HG03159 (cell line): Measurements from ENCODE around the gene KLF11.
"Not testable (repeated sequence)": the region's sequence is repeated elsewhere in the genome, so short reads cannot be mapped to it uniquely, and the experiment has no call there.

Experiments used
- ATAC-seq: cut with Tn5 transposase; IDR thresholded peaks from one replicate; pipeline ENCODE4 v1.9.1; 2021; ENCODE audit warnings: mild to moderate bottlenecking, moderate library complexity; ENCODE audit not compliant: unreplicated experiment

KLF11 gene

DNA sequence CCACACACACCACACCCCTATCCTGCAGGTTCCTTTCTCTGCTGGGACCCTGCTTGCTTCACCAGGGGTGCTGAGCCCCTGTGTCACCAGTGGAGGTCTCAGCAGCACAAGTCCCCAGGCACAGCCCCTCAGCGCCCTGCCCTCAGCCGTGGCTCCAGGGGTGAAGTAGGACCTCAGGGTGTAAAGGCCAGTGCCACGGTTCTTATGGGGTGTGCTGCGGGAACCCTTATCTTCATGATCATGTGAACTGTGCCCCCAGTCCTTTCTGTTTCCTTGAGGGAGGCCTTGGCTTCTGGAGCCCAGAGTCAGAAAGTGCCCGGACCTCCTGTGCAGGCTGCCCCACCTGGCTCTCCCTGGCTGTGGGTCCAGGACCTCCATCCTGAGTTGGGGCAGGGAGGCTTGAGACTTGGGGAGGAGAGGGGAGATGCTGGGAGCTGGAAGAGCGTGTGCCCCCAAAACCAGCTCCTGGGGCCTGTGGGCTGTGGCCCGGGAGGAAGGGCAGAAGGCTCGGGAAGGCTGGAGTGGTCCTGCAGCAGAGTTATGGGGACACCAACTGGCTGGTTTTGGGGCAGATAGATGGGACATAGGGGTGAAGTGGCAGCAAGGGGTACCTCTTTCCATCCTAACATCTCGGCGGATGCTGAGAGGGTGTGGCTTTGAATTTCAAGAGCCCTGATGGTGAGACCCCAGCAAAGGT lies 20.2 kb upstream of the KLF11 start:
- ATAC-seq: no peak

DNA sequence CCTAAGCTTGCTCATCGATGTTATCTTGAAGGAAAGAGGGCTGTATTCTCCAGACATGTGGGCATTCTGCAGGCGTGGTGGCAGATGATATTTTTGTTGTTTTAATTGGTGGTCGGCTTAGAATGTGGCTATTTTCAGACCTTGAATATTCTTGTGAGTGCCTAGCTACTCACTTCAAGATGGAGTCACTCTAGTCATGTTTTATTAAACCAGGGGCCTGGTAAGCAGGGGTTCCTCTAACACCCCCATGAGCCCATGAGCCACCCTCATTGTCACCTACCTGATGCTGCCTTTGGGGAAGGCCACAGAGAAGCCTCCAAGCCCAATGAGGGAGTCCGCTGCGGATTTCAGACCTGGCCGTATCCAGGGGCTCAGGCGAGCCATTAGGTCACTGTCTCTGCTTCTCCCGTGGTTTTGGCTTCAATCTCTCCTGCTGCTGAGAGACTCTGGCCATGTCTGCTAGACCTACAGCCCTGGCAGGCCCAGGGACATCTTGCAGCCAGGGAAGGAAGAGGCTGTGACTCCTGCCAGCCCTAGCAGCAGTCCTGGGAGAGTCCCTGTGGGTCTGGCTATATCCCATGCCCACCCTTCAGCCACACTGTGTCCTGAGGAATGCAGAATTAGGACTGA lies 16.3 kb upstream of the KLF11 start:
- ATAC-seq: no peak

DNA sequence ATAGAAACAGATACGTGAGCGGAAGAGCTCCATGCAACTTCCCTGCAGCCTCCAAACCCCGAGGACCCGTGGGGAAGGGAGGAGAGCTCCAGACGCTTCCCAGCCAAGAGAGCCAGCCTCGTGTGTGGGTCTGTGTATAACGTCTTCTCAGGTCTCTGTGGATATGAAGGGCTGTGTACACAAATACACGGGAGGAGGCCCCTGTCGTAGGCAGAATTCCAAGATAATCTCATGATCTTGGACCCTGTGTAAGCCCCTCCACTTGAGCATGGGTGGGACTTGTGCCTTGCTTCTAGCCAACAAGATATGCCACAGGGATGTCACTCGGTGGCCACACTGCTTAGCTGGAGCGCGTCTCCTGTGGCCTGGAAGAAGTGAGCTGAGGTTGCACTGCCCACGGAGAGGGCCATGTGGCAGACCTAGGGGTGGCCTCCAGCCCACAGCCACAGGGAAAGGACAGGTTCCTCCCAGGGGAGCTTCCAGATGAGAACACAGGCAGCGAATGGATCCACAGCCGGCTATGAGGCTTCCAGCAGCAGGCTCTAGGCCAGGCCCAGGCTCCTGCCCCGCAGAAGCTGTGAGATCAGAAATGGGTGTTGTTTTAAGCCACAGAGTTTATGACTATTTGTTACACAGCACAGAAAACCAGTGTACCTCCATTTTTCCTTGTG lies 15.6 kb upstream of the KLF11 start:
- ATAC-seq: no peak

DNA sequence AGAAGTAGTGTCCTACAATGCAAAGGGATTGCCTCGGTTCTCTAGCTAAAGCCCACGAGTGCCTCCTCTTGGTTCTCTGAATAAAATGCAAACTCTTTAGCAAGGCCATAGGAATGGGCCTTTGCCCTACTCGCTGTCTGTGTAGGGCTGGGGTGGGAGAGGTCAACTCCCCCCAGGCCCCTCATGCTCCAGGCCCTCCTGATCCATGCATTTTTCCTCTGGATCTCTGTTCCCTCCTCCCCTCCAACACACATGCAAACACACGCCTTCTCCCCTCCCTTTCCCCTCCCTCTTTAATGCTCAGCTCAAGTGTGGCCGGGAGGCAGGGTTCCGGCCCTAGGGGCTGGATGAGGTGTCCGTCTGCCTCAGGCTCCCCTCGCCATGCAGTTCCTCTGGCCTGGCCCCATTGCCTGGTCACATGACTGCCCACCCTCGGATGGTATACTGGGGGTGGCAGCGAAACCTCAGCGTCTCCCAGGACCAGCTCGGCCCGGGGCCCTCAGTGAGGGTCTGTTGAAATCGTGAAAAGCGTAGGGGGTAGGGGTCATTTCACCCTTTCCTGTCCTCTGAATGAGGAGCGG lies 14.9 kb upstream of the KLF11 start:
- no peak for ATAC-seq

DNA sequence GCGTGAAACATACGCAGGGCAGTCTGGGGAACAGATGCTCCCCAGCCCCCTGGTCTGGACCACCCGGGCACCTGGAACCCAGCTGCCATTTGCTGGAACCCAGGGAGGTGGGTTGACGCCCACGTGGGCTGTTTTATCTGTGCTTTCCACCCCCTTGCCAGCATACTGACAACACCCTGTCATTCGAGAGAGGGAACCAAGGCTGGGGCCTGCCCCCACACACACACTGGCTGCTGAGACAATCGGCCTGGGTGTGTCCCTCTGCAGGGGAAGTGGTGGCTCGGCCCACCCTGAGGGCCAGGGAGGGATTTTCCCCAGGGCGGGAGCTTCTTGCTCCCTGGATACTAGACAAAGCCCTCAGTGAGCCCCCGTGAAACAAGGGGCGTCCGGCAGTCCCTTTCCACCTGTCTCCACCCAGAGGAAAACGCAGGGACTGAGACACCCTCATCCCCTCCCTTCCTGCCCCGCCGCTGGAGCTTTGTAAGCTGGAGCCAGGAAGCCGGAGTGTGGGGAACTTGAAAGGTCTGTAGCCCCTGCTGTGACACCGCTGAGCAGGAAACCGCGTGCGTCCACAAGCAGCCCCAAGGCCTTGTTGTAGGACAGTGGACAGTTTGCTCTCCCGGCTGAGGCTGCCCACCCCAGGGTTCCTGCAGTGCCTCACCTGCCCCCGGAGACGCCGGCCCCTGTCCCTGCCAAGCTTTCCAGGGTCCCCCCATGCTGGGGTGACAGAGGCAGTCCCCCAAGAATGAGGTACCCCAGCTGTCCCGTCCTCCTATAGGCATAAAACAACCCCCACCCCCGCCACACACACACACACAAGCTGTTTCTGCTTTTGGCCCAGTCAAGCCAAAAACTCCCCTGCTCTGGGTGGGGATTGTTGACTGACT lies 14.1 kb upstream of the KLF11 start:
- peak; percentile 76 for ATAC-seq

DNA sequence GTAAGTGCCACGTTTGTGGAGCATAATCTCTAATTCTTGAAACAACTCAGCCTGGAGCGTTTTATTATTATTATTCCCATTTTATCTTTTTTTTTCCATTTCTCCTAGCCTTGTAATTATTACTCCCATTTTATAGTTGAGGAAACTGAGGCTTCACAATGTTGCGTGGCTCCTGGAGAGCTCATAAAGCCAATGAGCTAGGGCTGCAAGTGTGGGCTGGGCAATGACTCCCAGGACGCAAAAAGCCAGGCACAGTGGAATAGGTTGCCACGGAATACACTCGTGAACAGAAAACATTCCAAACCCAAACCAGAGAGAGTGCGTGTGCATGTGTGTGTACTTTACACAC lies 13.5 kb upstream of the KLF11 start:
- ATAC-seq: no peak

DNA sequence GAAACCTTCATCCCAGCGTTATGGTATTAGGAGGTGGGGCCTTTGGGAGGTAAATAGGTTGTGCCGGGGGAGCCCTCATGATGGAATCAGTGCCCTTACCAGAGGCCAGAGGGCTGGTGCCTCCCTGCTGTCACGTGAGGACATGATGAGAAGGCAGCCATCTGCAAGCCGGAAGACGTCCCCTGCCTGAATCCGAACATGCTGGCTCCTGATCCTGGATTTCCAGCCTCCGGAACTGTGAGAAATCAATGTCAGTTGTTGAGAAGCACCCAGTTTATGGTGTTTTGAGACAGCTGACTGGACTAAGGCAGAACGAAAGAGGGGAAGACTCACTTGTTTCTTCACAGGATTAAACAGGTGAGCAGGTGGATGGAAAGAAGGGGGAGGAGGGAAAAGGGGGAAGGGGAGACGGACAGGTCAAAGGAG lies 13.0 kb upstream of the KLF11 start:
- ATAC-seq: no peak

DNA sequence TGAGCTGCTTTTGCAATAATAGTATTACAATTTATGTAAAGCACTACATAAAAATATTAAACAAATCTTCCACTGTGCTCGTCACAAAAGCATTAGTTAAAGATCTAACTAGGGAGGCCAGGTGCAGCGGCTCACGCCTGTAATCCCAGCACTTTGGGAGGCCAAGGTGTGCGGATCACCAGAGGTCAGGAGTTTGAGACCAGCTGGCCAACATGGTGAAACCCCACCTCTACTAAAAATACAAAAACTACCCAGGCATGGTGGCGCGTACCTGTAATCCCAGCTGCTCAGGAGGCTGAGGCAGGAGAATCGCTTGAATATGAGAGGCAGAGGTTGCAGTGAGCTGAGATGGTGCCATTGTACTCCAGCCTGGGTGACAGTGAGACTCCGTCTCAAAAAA lies 12.6 kb upstream of the KLF11 start:
- not testable (repeated sequence) for ATAC-seq

DNA sequence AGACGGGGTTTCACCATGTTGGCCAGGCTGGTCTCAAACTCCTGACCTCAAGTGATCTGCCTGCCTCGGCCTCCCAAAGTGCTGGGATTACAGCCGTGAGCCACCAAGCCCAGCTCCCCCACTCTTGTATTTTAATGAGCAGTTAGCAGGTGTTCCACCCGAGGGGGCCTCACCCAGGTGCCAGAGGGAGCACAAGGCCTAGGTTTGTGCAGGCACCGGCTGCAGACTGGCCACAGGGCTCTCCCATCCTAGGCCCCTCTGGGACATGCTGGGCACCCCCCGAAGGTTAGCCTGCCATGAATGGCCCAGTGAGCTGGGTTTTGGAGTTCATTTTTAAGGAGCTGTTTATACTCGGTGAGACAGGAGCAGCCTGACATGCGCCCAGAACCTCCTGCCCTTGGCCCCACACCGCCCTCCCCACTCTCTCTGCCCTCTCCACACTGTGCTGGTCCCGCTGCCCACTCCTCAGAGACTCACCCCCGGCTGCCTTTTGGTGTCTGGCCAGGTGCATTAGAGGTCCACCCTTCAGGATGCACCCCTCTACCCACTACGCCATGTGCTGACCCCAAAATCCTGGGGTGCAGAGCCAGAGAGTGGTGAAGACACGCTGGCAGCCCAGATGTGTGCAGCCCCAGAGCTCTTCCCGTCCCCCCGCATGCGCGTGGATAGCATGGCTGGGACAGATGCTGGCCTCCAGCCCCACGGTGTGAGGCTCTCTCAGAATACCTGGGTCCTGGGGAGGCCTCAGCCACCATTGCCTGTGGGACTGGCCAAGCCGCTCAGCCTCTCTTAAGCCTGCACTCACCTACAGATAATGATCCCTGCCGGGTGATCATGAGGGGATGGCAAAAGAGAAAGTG lies 11.2 kb upstream of the KLF11 start:
- no peak for ATAC-seq

DNA sequence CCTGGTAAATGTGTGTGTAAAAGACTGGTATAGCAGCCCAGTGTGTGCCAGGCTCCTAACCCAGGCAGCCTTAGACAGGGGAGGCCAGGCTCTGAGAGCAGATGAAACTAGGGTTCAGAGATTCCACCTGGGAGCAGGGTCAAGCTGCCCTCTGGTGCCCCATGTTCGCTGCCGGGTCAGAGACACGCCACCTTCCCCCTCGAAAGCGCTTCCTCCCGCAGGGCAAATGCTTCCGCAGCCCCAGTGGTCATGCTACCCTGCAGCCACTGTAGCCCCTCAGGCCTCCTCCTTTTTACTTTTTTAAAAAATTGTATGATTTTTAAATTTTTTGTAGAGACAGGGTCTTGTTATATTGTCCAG lies 10.6 kb upstream of the KLF11 start:
- no peak for ATAC-seq

DNA sequence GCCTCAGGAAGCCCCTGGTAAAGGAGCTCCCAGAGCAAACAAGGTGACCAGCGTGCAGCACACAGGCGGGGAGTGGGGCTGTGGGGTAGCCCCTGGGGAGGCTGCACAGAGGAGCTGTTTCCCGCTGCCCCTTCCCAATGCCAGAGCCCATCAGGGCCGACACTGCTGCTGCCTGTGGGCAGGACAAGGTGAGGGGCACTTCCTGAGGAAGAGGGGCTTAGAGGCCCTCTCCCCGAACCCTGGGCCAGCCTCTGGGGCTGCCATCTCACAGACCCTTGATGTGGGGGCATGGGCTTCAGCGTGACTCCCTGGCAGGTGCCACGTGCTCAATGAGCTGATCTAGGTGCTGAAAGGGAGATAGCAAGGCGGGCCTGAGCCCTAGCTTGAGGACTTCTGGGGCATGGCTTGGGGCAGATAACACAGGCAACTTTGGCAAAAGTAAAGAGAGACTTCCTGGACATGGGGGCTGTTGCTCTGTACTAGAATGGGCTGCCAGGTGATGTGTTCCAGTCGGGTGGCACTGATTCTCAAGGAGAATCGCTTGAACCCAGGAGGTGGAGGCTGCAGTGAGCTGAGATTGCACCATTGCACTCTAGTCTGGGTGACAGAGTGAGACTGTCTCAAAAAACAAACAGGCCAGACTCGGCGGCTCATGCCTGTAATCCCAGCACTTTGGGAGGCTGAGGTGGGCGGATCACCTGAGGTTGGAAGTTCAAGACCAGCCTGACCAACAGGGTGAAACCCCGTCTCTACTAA lies 9.9 kb upstream of the KLF11 start:
- ATAC-seq: no peak

DNA sequence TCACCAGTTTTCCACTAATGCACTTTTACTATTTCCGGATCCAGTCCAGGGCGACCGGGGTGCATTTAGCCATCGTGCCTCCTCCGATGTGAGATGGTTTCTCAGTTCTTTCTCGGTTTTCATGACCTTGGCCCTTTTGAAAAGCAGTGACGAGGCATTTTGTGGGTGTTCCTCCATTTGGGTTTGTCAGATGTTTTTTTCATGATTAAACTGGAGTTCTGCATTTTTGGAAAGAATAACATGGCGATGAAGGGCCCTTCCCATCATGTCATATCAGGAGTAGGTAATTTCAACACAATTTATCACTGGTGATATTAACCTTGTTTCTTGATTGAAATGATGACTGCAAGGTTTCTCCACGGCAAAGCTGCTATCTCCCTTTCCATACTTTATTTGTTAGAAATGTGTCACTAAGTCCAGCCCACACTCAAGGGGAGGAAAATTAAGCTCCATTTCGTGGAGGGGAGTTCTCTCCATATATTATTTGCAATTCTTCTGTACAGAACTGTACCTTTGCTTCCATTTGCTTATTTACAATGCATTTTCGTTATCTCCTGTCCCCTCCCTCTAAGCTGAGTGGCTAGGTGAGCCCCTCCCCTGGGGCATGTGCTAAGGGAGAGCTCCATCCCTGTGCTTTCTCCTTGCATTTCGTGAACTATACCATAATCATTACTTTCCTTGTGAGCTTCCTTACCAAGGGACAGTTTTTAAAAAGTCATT lies 8.9 kb upstream of the KLF11 start:
- no peak for ATAC-seq

DNA sequence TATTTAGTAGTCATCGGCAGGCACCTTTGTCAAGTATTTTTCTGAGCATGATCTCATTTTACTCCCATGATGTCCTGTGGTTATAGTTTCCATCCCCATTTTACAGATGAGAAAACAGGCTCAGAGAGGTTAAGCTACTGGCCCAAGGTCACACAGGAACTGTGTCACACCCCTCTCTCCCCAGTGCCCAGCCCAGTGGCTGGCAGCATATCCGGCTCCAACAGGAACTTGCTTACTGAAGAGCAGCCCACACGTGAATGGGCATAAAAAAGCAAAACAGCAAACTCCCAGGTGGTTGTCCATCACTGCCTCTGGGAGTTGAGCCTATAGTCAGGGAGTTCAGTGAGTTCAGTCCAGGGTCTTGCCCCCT lies 8.3 kb upstream of the KLF11 start:
- ATAC-seq: no peak

DNA sequence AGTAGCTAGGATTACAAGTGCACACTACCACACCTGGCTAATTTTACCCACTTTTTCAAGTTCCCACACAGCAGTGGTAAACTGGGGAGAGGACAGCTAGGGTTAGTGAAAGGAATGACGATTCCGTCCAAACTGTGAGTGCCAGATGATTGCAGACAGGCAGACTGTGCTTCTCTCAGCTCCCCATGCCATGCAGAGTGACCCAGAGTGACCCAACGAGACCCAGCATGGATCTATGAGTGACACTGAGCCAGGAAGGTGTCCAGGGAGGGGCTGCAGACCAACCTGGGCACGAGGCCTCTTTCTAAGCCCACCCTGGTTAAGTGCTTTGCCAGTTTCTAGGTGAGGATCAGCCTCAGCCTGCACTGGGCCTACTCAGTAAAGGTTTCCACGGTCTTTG lies 7.7 kb upstream of the KLF11 start:
- no peak for ATAC-seq

DNA sequence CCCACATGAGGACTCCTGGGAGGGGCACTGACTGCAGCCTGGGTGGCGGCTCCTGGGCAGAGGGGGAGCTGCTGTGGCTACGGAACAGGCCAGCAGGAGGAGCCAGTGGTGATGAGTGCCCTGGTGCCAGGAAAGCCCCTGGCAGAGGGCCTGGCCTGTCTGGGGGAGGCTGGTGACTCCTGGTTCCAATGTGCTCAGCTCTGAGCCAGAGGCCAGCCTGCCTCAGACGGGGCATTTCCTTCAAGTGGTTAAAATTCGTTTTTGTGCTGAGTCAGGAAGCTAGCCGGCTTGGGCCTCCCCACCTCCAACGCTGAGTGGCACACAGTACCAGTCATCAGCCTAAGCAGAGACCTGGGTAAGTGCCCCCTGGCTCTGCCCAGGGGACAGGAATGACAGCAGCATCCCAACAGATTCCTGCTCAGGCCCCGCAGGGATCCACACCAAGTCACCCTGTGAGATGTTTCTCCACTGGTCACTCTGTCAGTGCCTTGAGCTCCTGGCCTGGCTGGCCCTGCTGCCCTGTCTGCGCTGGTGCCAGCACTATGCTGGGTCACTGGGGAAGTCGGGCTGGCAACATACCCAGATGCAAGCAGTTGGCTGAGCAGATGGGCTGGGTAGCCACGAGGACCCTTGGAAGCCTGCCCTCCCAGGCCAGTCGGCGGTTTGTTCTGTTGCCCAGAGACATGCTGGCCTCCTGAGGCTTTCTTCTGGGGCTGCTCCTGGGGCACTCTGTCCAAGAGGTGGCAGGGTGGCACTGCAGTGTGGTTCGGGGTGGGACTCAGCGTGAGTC lies 7.1 kb upstream of the KLF11 start:
- ATAC-seq: no peak

DNA sequence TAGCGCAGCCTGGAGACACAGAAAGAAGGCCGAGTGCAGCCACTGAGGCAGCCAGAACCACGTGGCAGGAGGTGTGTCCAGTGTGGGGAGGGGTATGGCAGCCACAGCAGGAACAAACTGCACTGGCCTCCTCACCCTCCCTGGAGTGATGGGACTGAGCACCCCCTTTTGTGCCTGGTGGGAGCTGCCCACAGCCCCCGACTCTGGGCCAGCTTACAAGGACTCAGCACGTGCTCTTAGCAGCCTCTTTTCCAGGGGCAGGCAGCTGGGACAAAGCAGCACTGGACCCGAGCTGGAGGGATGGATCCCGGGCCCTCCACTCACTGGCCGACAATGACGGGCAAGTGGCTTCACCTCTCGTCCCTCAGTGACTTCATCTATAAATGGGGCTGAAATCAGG lies 5.2 kb upstream of the KLF11 start:
- ATAC-seq: no peak

DNA sequence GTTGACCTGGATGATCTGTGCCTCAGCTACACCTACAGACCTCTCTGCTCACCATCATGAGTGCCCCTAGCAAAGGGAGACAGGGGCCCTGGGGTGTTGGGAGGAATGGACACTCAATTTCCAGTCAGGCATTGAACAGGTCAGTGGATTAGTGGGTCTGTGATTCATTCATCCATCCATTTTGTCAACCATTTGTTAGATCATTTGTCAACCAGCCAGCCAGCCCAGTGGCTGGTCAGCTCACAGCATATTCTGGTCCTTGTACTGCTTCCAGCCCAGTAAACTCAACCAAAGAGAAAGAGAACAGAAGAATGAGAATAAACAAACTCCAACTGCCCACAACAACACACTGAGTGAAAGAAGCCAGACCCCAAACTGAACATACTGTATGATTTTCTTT lies 4.6 kb upstream of the KLF11 start:
- ATAC-seq: no peak
